Activated naive CD8-positive, alpha-beta T cell treated with anti-CD3 and anti-CD28 coated beads, Interleukin-2, amount 50 U/mL, for 24 hours (primary cell): Measurements from ENCODE around the gene GPN2.
A peak's percentile ranks its signal among the peaks of the same experiment; 100 is the strongest.
"Not testable (repeated sequence)": the region's sequence is repeated elsewhere in the genome, so short reads cannot be mapped to it uniquely, and the experiment has no call there.

Source experiments
- ATAC-seq: fragments of 150-1000 bp; cut with Tn5 transposase; one replicate; pipeline ENCODE4 v1.10.0; 2021
- DNase-seq: peaks from one replicate; pipeline ENCODE4 v3.0.0; 2021
- H3K27ac Mint-ChIP-seq: one replicate; pipeline ENCODE4 v1.8.0; 2021; ENCODE audit warnings: mild to moderate bottlenecking, mixed read lengths
- H3K27me3 Mint-ChIP-seq: one replicate; pipeline ENCODE4 v1.8.0; 2021; ENCODE audit warnings: mixed read lengths
- H3K36me3 Mint-ChIP-seq: one replicate; pipeline ENCODE4 v1.8.0; 2021; ENCODE audit warnings: low read depth, mixed read lengths
- H3K4me1 Mint-ChIP-seq: one replicate; pipeline ENCODE4 v1.8.0; 2021; ENCODE audit warnings: mixed read lengths
- H3K4me3 Mint-ChIP-seq: one replicate; pipeline ENCODE4 v1.8.0; 2021; ENCODE audit warnings: mild to moderate bottlenecking, moderate library complexity, mixed read lengths
- H3K9me3 Mint-ChIP-seq: one replicate; pipeline ENCODE4 v1.8.0; 2021; ENCODE audit warnings: mixed read lengths

The GPN2 gene

DNA sequence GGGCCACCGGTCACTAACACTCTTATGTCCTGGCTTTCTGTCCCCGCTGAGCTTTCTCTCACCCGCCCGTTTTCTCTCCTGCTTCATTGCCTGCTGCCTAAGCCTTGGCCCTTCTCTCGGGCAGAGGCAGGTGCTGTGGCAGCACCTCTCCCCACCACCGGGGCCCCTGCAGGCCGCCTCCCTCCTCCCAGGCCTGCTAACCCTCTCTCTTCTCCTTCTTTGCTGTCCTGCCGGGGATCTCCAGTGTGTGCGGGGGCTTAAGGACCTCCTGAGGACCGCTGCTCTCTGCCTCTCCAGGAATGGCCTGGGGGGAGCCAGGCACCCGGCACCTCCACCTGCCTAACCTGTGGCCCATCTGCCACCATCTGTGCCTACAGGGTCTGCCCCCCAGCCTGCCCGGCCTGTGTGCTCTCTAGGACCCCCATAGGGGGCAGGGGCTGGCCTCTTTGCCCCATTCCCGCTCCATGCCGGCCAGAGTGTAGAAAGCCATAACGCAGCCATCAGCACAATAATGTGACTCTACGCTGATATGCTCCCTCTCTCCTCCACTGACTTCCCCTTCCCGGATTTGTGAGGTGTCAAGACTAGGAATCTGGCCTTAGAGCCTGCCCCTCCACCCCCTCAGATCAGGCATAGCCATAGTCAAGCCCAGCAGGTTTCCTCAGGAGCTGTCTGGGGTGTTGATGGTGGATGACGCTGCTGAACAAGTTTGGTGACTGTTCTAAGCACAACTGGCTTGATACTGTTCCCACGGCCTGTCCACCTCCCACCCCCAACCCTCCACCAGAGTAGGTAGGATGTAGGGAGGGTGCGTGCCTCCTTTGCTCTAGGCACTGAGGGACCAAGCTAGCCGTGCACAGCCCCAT lies 33.2 kb downstream of the GPN2 start:
- Mint-ChIP-seq H3K27me3 (no peaks in the 10 kb centered on the region), H3K36me3 (peaks cover 14% of the 10 kb centered on the region), H3K27ac (no peak overlapping the region), H3K9me3 (no peaks in the 10 kb centered on the region), H3K4me1 (no peaks in the 10 kb centered on the region), H3K4me3 (no peak overlapping the region)
- ATAC-seq (no peak), DNase-seq (no peak)

DNA sequence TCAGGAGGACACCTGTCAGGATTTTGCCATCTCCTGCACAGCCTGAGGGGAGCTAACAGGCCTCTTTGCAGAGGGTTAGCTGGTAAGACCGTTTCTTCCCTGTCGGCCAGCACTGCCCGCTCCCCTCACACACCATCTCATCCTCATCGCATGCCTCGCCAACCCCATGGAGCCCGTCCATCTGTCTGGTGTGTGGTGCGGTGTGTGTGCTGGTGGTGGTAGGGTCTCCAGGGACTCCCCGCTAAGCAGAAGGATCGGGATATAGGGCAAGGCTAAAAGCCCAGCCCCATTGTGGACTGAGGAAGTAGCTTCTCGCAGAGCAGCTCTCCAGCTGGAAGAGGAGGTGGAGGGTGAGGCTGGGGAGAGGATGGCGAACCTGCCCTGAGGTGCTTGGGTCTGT lies 33.9 kb downstream of the GPN2 start:
- no peaks in the 10 kb centered on the region for H3K9me3 Mint-ChIP-seq
- ATAC-seq (no peak), DNase-seq (no peak)
- H3K27me3 Mint-ChIP-seq, result no peaks in the 10 kb centered on the region
- H3K36me3 Mint-ChIP-seq, result peaks cover 20% of the 10 kb centered on the region
- H3K4me3 Mint-ChIP-seq, result no peak overlapping the region
- H3K27ac Mint-ChIP-seq, result no peak overlapping the region
- H3K4me1 Mint-ChIP-seq, result no peaks in the 10 kb centered on the region

DNA sequence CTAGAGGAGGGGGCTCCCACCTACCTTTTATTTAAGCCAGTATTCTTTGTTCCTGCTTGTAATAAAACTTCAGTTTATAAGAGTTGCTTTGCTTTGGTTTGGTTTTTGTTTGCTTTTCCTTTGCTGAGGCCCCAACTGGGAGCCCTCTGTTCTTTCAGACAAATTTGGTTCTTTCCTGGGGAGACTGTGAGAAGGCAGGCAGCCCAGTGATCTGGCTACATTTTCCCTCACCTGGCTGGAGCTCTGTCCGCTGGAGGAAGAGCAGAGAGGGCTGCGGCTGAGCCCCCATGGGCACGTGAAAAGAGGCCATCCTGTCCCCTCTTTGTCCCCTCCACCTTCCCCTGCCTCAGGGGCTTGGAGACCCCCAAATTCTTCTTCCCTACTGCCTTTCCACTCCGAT lies 34.4 kb downstream of the GPN2 start:
- Mint-ChIP-seq H3K27me3 (no peaks in the 10 kb centered on the region), H3K36me3 (peaks cover 23% of the 10 kb centered on the region), H3K27ac (no peak overlapping the region), H3K9me3 (no peaks in the 10 kb centered on the region), H3K4me3 (no peak overlapping the region), H3K4me1 (no peaks in the 10 kb centered on the region)
- DNase-seq (no peak), ATAC-seq (no peak)

DNA sequence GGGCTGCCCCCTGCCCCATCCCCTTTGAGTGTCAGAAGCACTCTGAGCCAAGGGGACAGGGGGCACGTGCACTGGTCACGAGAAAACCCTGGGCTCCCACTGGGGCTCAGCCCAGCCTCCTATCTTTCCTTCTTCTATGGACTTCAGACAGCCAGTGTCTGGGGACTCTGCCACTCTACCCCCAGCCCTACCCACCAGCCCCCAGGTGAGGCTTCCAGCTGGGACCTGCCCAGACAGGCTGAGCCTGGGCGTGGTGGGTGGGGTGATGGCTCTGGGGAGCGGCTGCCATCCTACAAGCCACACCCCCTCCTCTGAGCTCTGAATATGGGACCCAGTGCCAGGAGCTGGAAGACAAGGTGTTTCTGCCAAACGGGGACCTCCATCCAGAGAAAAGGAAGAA lies 35.2 kb downstream of the GPN2 start:
- Mint-ChIP-seq H3K27ac (no peak overlapping the region), H3K4me3 (no peak overlapping the region), H3K36me3 (peaks cover 25% of the 10 kb centered on the region), H3K4me1 (no peaks in the 10 kb centered on the region), H3K27me3 (no peaks in the 10 kb centered on the region), H3K9me3 (no peaks in the 10 kb centered on the region)
- ATAC-seq, result no peak
- DNase-seq, result no peak

DNA sequence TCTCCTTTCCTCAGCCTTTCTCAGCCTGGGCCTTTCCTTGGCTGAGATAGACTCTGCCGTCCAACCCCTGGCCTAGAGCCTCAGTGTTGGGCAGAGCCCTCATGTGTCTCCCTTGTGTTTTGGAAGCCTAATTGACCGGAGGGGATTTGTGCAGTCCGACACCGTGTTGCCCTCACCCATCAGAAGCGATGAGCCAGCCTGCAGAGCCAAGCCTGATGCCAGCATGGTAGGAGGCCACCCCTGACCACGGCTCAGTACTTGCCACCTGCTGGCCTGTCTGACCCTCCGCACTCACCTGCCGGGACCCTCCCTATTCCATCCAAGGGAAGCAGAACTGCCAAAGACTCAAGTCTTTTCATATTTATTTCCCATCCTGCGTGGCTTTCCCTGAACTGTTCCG lies 36.5 kb downstream of the GPN2 start:
- Mint-ChIP-seq H3K27me3 (no peaks in the 10 kb centered on the region), H3K4me1 (no peaks in the 10 kb centered on the region), H3K36me3 (peaks cover 33% of the 10 kb centered on the region), H3K27ac (no peak overlapping the region), H3K9me3 (no peaks in the 10 kb centered on the region), H3K4me3 (no peak overlapping the region)
- DNase-seq, result no peak
- ATAC-seq, result no peak

DNA sequence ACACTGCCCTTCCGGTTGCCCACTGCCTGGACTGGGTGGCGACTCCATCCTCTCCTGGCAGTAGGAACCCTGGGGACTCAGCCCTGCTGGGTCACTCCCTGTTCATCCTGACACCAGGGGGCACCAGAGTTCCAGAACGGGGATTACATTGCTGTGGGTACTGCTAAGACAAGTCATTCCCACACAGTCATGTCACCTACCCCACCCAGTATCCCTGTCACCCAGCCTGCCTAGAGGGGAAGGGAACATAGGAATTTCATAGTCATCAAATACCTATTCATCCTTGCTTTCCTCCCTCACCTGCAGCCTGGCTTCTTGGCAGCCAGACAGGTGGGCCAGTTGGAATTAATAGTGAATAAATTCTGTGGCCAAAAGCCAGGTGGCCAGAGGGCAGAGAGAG lies 36.9 kb downstream of the GPN2 start:
- H3K9me3 Mint-ChIP-seq, result no peaks in the 10 kb centered on the region
- peak; percentile 85 for DNase-seq
- H3K4me1 Mint-ChIP-seq, result no peaks in the 10 kb centered on the region
- H3K27ac Mint-ChIP-seq, result no peak overlapping the region
- H3K36me3 Mint-ChIP-seq, result peaks cover 37% of the 10 kb centered on the region
- H3K27me3 Mint-ChIP-seq, result no peaks in the 10 kb centered on the region
- peak; percentile 72 for ATAC-seq
- no peak overlapping the region for H3K4me3 Mint-ChIP-seq

DNA sequence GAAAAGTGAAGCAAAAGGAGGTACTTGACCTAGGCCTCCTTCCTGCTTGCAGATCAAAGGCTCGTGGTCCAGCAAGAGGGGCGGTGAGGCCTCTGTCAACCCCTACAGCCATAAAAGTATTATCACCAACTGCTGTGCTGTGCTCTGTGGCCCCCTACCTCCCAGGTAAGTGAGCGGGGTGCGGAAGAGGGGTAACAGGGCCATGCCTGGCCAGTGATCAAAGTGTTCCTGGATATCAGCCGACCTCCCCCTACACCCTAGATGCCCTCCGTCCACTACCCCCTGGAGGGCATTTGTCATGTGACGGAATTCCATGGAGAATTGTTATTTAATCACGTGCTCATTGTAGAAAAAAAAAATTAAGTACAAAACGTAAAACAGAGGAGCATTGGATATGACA lies 37.4 kb downstream of the GPN2 start:
- H3K36me3 Mint-ChIP-seq, result peaks cover 39% of the 10 kb centered on the region
- H3K4me1 Mint-ChIP-seq, result no peaks in the 10 kb centered on the region
- no peak for DNase-seq

DNA sequence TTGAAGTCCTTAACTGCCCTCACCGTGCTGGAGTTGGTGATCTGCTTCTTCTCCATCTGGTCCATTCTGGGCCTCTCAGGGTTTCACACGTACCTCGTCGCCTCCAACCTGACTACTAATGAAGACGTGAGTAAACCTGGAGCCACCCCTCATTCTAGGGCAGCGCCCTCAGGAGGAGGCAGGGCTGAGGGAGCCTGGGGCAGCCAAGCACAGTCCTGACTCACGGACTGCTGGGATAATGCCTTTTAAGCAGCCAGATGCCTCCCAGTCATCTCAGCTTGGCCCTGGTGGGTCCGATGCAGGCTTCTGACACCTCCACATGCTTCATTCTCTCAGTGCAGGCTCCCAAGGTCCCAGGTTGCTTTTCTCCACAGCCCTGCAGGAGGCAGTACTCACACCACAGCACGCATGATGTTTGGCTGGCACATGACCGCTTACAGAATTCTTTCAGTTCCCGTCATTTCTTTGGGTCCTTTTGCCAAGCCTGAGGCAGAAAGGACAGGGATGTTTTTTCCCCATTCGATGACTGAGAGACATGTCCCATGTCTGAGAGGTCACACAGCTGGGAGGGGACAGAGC lies 38.9 kb downstream of the GPN2 start:
- Mint-ChIP-seq H3K36me3 (peaks cover 47% of the 10 kb centered on the region), H3K27me3 (no peaks in the 10 kb centered on the region), H3K4me1 (no peaks in the 10 kb centered on the region), H3K27ac (no peak overlapping the region), H3K9me3 (no peaks in the 10 kb centered on the region), H3K4me3 (no peak overlapping the region)
- ATAC-seq (no peak), DNase-seq (no peak)

More for the DNA sequence above, 37.4 kb downstream of the GPN2 start:
- Mint-ChIP-seq H3K4me3 (no peak overlapping the region), H3K27me3 (no peaks in the 10 kb centered on the region), H3K9me3 (no peaks in the 10 kb centered on the region), H3K27ac (no peak overlapping the region)
- ATAC-seq, result no peak

DNA sequence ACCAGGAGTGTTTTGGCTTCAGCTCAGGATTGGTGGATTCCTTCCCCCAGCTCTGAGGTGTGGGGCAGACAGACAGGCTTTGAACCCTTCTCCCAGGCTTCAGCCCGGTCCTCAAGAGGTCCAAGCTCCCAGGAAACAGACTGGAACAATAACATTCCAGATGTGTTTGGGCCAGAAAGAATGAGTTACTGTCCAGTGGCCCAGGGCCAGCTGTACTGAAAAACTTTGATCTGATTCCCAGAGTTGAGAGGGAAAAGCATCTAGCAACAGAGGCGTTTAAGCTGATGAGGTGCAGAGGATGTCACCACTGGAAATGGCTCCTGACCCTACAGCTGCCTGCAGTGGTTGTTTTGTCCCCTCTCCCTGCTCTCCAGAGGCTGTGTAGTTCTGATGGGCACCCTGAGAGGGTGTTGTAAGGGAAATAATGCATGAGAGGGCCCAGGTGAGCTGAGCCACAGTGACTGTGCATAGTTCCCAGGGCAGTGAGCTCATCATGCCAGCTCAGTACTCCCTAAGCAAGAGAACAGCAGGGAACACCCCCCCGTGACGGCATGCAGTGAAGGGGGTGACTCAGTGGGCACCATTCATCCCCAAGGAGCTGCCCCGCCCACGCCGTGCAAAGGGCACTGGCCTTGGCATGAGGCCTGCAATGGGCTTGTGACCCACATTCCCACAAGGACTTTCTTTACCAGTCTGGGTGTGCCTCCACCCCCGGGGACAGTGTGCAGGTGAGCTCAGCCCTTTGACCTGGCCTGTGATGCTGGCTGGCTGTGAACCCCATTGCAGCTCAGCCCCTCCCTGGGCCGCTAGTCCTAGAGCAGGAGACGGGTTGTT lies 40.9 kb downstream of the GPN2 start:
- no peaks in the 10 kb centered on the region for H3K9me3 Mint-ChIP-seq
- H3K27me3 Mint-ChIP-seq, result no peaks in the 10 kb centered on the region
- H3K36me3 Mint-ChIP-seq, result peaks cover 50% of the 10 kb centered on the region
- no peak overlapping the region for H3K27ac Mint-ChIP-seq
- H3K4me3 Mint-ChIP-seq, result no peak overlapping the region
- H3K4me1 Mint-ChIP-seq, result peaks cover 6% of the 10 kb centered on the region
- ATAC-seq (peak; percentile 19), DNase-seq (no peak)

DNA sequence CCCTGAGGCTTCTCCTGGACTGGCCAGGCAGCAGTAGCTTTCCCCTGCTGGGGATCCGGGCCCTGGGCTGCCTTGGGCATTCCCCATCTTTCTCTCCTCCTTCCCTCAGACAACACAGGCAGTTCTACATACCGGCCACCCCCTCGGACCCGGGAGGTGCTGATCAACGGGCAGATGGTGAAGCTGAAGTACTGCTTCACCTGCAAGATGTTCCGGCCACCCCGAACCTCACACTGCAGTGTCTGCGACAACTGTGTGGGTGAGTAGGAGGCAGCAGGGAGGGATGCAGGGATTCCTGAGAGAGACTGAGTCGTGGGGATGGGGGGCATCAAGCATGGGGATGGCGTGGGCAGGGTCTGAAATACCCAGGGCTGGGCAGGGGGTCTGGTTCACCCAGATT lies 41.6 kb downstream of the GPN2 start:
- no peaks in the 10 kb centered on the region for H3K9me3 Mint-ChIP-seq
- H3K27me3 Mint-ChIP-seq, result no peaks in the 10 kb centered on the region
- H3K4me3 Mint-ChIP-seq, result no peak overlapping the region
- H3K36me3 Mint-ChIP-seq, result peaks cover 55% of the 10 kb centered on the region
- DNase-seq (no peak), ATAC-seq (no peak)
- H3K4me1 Mint-ChIP-seq, result peaks cover 6% of the 10 kb centered on the region
- H3K27ac Mint-ChIP-seq, result no peak overlapping the region

DNA sequence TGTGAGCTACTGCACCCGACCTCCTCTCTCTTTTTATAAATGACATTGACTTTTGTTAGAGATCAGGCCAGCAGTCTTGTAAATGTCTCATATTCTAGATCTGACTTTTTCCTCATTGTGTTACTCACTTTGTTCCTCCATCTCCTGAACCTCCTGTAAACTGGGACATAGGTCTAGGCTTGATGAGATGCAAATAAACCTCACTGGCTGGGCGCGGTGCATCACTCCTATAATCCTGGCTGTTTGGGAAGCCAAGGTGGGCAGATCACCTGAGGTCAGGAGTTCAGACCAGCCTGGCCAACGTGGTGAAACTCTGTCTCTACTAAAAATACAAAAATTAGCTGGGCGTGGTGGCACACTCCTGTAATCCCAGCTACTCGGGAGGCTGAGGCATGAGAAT lies 42.3 kb downstream of the GPN2 start:
- not testable (repeated sequence) for H3K4me3 Mint-ChIP-seq, H3K4me1 Mint-ChIP-seq, H3K27ac Mint-ChIP-seq, H3K9me3 Mint-ChIP-seq, ATAC-seq, DNase-seq, H3K27me3 Mint-ChIP-seq
- H3K36me3 Mint-ChIP-seq, result peaks cover 52% of the 10 kb centered on the region

DNA sequence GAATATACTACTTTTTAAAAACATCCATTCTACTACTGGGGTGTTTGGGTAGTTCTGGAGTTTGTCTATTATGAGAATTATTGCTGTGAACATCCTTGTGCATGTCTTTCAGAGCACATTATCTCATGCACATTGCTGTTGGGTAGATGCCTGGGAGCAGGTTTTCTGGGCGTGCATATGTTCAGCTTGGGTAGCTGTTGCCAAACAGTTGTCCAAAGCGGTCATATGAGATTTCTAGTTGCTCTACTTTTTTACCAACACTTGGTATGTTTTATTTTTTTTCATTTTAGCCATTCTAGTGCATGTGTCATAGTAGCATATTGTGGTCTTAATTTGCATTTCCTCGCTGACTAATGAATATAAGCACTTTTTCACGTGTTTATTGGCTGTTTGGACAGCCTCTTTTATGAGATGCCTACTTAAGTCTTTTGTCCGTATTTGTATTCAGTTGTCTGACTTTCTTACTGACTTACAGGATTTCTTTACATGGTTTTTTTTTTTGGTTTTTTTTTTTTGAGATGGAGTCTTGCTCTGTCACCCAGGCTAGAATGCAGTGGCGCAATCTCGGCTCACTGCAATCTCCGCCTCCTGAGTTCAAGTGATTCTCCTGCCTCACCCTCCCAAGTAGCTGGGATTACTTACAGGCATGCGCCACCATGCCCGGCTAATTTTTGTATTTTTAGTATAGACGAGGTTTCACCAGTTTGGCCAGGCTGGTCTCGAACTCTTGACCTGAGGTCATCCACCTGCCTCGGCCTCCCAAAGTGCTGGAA lies 45.5 kb downstream of the GPN2 start:
- H3K4me3 Mint-ChIP-seq, result no peak overlapping the region
- peaks cover 6% of the 10 kb centered on the region for H3K4me1 Mint-ChIP-seq
- no peak overlapping the region for H3K27ac Mint-ChIP-seq
- H3K27me3 Mint-ChIP-seq, result no peaks in the 10 kb centered on the region
- H3K9me3 Mint-ChIP-seq, result no peaks in the 10 kb centered on the region
- H3K36me3 Mint-ChIP-seq, result peaks cover 43% of the 10 kb centered on the region
- ATAC-seq, result no peak
- DNase-seq, result no peak

DNA sequence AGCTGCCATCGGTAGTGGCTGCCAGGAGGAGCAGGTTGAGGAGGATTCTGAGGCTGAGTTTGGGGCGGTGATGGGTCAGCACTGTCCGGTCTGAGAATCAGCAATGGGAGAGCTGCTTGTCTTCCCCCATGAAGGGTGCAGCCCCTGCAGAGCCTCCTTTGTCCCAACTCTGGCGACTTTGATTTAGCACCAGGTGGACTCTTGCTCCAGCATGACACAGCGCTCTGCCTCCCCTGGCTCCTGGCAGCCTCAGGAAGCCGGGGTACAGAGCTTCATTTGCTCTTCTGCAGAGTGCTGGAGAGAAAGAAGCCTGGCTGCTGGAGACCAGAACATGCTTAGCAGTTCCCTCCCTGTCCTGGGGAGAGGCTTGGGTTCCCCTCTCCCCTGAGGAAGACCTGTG lies 50.3 kb downstream of the GPN2 start:
- ATAC-seq (no peak), DNase-seq (no peak)
- H3K36me3 Mint-ChIP-seq, result peaks cover 50% of the 10 kb centered on the region
- no peaks in the 10 kb centered on the region for H3K9me3 Mint-ChIP-seq
- H3K4me3 Mint-ChIP-seq, result no peak overlapping the region
- H3K4me1 Mint-ChIP-seq, result peaks cover 19% of the 10 kb centered on the region
- no peak overlapping the region for H3K27ac Mint-ChIP-seq
- H3K27me3 Mint-ChIP-seq, result no peaks in the 10 kb centered on the region

DNA sequence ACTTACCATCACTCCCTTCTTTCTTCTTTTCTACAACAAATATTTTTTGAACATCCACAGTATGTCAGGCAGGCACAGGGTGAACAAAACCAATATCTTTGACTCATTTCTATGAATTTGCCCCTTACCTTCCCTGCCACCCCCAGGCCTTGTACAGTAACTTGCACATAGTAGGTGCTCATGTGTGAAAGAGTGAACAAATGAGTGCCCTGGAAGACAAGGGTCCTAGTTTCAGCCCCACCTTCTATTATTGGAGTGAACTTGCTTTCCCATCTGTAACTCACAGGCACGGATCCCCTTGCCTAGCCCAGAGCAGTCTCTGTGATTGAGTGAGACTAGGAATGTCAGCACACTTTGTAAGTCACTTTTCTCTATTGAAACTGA lies 50.8 kb downstream of the GPN2 start:
- H3K27me3 Mint-ChIP-seq, result no peaks in the 10 kb centered on the region
- peak overlapping the region; percentile 58 for H3K27ac Mint-ChIP-seq
- peaks cover 51% of the 10 kb centered on the region for H3K36me3 Mint-ChIP-seq
- H3K9me3 Mint-ChIP-seq, result no peaks in the 10 kb centered on the region
- no peak overlapping the region for H3K4me3 Mint-ChIP-seq
- H3K4me1 Mint-ChIP-seq, result peaks cover 19% of the 10 kb centered on the region
- ATAC-seq (no peak), DNase-seq (no peak)
